SK-MEL-5 (cell line): ENCODE measurements around the gene SP2. TPM values are rescaled to one million over a fixed set of nuclear protein-coding genes. Genes with fewer than 3 reads are reported as not detected.
"Not testable (repeated sequence)": the region's sequence is repeated elsewhere in the genome, so short reads cannot be mapped to it uniquely, and the experiment has no call there.

Experiments used
- DNase-seq: peaks from one replicate; pipeline ENCODE4 v3.0.0-alpha.2; 2016; ENCODE audit warnings: low read depth, low spot score
- in situ Hi-C: cut with HindIII; loops from 2 replicates; pipeline ENCODE4 v1.10.0; 2016; ENCODE audit warnings: low sequenced_read_pairs, high pct_unique_total_duplicates, low pct_unique_long_range_greater_than_20kb
- total RNA-seq: library from RNA; depleted of rRNA; stranded (reverse); fragments of >200 nt; shearing (Covaris generic); gene quantifications from 2 replicates; pipeline ENCODE4 v1.2.3, GENCODE V29; 2014

SP2 gene
- total RNA-seq, 1 experiment from 2014 or later, result 2.9 TPM

DNA sequence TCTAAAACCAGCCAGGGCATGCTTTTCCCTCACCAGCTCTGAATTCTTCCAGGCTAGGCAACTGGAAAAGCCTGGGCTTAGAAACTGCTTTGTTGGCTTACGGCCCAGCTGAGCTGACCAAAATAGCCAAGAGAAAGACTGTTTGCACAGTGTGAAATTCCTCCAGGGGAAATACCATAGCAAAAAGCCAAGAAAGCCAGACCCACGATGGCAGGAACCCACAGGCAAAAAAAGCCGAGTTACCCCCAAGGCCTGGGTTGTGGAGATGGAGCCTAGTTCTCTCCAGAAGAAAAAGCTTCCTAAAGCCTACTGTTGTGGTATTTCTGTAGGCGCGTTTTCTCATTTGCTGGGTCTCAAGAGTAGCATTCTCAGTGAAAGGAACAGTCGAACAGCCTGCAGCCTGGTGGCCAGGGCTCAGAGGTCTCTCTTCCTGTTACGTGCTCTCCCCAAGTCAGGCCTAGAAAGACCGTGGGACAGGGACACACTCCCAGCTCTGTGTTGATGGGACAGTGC, 9.2 kb downstream of the SP2 start:
- in situ Hi-C loops, result no loop called here
- DNase-seq, result peak; percentile 18

DNA sequence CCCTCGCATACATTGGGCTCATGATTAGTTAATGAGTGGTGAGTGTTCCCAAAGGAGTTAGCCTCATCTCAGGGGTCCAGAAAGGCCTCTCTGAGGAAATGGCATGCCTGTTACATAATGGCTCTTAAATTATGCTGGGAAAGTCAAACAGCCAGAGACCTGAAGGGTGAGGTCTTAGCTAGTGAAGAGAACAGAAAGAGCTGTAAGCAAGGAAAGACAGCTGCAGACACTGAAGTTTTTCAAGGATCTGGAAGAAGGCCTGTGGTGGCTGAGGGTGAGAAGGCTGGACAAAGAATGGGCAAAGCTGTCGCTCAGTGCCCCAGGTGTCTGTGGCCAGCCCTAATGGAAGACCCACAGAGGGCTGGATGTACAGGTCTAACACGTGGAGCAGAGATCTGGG, 10.4 kb downstream of the SP2 start:
- no peak for DNase-seq
- in situ Hi-C loops, result no loop called here

DNA sequence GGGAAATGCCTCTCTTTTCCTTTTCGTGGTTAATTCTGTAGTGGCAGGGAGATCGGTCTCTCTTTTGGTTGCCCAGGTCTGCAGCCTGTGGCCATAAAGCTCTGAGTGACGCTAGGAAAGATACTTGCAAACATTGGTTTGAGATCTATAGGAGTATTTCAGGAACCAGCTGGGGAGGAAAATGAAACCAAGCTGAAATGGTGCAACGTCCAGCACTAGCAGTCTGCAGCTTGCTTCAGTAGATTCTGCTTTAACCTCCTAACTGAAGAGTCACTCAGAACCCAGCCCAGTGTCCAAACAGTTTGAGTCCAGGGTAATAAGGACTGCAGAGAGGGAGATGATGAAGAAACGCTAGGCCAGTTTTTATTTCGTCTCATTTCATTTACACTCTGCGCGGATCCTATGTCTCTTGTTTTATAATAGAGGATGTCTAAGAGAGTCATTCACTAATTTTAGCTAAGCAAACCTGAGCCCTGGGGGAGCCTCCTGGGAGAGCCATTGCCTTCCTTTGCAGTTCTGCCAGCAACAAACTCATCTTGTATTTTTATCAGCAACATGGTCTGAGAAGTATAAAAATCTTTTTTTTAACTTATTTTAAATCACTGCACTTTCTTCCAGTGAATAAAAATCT, 12.0 kb downstream of the SP2 start:
- DNase-seq, result no peak
- in situ Hi-C loops, result no loop called here

DNA sequence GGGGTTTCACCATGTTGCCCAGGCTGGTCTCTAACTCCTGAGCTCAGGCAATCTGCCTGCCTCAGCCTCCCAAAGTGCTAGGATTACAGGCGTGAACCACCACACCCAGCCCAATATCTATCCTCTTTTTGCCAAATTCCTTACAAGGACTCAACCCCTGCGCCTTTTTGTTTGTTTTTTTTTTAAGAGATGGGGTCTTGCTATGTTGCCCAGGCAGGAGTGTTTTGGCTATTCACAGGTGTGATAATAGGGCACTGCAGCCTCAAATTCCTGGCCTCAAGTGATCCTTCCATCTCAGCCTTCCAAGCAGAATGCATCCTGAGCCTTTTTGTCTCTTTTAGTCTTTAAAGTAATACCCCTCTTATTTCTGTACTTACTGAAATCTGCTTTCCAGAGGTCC, 17.0 kb downstream of the SP2 start:
- in situ Hi-C loops, result no loop called here
- no peak for DNase-seq

DNA sequence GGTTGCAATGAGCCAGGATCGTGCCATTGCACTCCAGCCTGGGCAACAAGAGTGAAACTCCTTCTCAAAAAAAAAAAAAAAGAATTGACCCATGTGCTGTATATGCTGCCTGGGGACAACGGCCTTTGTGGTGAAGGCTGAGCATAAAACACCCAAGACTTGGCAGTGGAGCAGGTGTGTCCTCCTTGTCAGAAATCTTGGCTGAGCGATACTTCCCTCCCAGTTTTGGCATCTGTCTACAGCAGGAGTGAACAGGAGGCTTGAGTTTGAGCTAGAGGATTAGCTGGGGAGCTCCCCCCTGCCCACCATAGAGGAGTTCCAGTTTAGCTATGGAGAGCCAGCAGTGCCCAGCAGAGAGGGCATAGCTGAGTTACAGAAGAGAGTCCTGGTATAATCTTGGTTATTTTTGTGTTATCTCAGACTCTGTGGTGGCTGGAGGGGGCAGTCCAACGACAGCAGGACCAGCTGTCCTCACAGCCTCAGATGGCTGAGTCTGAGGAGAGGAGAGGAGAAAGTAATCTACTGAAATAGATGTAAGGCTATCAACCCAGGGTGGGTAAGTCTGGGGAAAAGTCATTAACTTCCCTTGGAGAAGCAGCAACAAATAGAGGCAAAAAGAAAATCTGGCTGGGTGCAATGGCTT, 18.4 kb downstream of the SP2 start:
- in situ Hi-C loops, result no loop called here
- DNase-seq, result no peak

DNA sequence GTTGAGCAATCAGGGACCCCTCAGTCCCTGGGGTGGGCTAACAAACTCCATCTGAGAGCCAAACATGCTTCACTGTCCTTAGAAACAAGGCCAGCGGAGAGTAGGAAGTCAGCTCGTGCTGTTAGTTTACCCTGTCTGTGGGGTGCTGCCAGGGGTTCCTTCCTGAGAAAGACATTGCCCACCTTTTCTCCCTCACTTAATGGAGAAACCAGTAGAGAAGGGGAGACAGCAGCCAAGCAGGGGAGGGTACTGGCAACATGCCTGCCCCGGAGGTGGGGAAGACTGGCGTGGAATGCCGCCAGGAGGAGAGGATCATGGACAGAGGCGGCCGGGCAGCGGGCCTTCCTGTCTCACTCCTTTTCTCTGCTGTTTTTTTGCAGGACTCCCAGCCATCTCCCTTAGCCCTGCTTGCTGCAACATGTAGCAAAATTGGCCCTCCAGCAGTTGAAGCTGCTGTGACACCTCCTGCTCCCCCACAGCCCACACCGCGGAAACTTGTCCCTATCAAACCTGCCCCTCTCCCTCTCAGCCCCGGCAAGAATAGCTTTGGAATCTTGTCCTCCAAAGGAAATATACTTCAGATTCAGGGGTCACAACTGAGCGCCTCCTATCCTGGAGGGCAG, 19.9 kb downstream of the SP2 start:
- in situ Hi-C loops, result no loop called here
- no peak for DNase-seq

DNA sequence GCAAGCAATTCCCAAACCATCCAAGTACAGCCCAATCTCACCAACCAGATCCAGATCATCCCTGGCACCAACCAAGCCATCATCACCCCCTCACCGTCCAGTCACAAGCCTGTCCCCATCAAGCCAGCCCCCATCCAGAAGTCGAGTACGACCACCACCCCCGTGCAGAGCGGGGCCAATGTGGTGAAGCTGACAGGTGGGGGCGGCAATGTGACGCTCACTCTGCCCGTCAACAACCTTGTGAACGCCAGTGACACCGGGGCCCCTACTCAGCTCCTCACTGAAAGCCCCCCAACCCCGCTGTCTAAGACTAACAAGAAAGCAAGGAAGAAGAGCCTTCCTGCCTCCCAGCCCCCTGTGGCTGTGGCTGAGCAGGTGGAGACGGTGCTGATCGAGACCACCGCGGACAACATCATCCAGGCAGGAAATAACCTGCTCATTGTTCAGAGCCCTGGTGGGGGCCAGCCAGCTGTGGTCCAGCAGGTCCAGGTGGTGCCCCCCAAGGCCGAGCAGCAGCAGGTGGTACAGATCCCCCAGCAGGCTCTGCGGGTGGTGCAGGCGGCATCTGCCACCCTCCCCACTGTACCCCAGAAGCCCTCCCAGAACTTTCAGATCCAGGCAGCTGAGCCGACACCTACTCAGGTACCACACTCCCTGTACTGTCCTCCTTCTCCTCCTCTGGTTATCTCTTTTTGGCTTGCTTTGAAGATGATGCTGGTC, 20.6 kb downstream of the SP2 start:
- DNase-seq, result no peak
- in situ Hi-C loops, result no loop called here

DNA sequence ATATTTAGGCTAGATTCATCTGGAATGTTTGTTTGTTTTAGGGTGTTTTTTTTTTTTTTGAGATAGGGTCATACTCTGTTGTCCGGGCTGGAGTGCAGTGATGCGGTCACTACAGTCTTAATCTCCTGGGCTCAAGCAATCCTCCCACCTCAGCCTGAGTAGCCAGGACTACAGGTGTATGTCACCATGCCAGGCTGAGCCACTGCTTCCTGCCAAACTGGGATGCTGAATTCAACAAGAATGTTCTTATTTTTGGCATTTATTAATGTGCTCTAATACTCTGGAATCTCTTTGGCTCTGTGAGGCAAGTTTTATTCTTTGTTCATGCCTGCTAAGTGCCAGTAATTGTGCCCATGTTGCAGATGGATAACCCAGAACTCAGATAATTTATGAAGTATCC, 21.5 kb downstream of the SP2 start:
- in situ Hi-C loops, result no loop called here
- no peak for DNase-seq

DNA sequence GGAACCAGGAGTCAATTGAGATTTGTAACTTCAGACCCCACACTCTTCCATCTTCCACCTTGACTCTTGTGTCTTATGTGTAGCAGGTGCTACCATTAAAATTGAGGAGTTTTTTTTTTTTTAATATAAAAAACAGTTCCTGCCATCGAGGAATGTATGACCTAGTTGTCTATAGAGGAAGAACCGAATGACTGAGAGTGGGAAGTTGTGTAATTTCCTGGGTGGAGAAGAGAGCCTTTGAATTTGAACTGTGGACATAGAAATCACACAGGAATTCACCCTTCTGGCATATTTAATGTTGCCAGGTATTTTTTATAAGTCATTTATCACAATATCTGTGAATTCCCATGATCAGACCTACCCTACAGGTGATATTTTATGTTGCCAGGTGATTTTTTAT, 22.0 kb downstream of the SP2 start:
- in situ Hi-C loops, result no loop called here
- DNase-seq, result no peak

DNA sequence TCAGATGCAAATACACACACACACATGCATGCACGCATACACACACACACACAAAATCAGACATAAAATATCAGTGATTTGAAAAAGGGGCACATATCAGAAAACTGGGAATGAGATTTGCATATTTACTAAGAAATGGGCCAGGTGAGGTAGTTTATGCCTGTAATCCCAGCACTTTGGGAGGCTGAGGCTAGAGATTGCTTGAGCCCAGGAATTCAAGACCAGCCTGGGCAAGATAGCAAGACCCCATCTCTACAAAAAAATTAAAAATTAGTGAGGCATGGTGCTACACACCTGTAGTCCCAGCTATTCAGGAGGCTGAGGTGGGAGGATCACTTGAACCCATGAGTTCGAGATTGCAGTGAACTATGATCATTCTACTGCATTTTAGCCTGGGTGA, 23.0 kb downstream of the SP2 start:
- in situ Hi-C loops, result no loop called here
- DNase-seq, result no peak

DNA sequence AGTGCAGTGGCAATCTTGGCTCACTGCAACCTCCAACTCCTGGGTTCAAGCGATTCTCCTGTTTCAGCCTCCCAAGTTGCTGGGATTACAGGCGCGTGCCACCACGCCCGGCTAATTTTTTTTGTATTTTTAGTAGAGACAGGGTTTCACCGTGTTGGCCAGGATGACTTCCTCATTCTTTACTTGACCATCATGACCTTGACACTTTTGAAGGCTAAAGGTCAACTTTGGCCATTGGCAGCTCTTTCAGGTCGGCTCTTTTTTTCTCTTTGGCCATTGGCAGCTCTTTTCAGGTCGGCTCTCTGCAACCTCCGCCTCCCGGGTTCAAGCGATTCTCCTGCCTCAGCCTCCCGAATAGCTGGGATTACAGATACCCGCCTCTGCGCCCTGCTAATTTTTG, 23.9 kb downstream of the SP2 start:
- in situ Hi-C loops, DNase-seq: not testable (repeated sequence)

DNA sequence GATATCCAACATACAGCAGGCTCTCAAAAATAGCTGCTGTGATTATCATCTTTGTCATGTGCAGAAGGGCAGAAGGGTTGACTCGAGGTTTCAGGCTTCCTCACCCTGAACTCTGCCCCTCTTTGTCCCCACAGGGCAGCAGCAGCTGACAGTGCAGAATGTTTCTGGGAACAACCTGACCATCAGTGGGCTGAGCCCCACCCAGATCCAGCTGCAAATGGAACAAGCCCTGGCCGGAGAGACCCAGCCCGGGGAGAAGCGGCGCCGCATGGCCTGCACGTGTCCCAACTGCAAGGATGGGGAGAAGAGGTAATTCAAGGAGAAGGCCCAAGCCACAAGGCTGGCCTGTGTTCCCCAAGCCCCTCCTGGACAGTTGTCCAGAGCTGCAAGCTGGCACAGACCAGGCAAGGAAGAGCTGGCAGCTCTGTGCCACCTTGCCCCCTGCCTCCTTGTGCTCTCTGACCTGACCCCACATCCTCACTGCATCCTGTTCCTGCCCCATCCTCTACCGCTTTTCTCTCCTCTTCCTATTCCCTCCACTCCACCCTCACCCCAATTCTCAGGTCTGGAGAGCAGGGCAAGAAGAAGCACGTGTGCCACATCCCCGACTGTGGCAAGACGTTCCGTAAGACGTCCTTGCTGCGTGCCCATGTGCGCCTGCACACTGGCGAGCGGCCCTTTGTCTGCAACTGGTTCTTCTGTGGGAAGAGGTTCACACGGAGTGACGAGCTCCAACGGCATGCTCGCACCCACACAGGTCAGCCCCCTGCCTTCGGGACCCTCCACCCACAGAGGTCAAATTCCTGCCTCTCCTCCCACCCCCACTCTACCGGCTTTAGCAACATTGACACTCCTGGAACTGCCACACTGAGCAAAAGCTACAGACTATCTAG, 29.0 kb downstream of the SP2 start:
- in situ Hi-C loops, result no loop called here
- no peak for DNase-seq

DNA sequence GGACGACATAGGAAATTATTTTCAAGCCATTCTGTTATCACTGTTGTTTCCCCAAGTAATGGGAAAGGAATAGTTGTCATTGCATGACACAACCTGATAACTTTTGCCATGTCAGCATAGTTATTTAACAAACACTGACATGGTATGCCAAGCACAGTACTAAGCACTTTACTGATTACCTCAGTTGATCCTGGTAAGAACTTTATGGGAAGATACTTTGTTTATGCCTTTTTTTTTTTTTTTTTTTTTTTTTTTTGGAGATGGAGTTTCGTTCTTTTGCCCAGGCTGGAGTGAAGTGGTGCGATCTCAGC, 29.6 kb downstream of the SP2 start:
- in situ Hi-C loops, result no loop called here

DNA sequence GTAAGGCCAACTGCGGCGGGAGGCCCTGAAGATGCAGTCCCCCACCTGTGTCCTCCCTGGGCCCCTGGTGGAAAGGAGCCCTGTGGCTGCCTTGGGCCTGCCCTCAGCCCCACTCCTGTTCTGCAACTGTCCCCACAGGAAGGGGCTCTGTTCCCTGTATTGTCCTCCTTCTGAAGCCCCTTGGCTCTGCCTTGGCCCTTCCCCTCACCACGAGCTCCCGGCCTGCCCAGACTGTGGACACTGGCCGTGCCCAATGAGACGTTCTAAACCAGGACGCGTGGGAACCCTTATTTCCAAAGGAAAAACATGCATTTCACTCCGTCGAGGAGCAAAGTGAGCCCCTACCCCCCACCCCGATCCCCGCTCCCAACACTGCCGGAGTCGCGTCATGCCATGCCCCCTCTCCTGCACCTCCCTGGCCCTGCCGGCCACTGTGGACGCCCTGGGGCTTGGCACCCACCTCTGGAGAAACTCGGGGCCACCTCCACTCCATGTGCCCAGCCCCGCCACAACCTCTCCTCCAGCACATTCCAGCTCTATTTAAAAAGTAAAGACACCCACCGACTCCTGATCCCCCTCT, 31.9 kb downstream of the SP2 start:
- DNase-seq, result no peak
- in situ Hi-C loops, result no loop called here

More for the DNA sequence above, 29.6 kb downstream of the SP2 start:
- DNase-seq, result no peak

DNA sequence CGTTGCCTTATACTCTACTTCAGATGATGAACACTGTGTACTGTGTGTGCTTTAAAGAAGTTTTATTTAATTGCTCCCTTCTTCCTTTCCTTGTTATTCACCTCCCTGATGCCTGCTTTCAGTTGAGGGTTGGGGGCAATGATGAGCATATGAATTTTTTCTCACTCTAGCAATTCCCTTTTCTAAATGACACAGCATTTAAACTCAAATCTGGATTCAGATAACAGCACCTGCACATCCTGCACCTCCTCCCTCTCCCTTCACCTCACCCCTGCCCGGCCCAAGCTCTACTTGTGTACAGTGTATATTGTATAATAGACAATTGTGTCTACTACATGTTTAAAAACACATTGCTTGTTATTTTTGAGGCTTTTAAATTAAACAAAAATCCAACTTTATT, 32.4 kb downstream of the SP2 start:
- no peak for DNase-seq

DNA sequence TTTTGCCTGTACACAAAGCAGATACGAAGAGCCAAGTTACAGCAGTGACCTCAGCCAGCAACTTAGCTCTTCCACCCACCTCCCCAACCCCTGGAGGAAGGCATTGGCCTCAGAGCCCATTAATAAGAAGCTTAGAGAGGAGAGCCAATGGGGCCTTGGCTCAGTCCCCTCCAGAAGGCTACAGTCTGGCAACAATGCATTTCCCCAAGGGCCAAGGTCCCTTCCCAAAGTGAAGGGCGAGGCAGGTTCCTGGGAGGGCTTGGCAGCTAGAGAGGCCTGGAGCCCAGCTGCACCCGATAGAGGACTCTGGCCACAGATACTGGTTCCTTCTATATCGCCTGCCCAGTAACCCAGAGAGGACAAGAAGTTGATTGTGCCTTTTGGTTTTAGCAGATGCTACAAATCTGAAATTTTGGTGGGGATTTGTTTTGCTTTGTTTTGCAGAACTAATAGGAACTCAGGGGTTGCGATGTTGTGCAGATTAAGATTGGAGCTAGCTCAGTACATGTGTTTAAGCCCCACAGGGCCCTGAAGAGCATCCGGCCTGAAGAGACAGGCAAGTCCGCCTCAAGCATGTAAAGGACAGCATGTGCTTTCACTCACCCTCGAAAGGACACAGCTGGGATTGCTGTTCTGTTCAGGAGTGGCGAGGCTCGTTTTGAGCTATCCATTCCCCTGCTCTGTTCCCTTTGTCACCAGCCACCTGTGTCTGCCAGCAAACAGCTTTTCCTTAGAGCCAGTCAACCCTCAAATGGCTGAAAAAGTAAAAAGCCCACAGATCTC, 33.4 kb downstream of the SP2 start:
- in situ Hi-C loops, result no loop called here
- DNase-seq, result no peak

More for the DNA sequence above, 32.4 kb downstream of the SP2 start:
- in situ Hi-C loops, result no loop called here

DNA sequence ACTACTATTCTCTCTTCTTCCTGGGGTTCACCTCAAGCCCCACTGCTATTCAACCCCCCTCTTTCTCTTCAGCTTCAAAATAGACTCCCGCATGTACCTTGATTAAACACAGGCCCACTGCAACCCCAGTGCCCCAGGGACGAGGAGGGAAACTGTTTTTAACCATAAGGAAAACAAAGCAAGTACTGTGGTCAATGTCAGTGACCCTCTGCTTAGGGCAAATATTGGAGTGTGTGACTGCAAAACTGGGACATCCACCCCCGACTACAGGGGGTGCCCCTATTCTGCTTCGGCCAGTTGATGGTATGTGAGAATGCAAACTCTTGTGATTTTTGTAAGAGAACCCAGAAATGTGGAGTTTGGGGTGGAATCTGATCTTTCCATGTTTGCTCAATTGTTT, 35.8 kb downstream of the SP2 start:
- DNase-seq, result no peak
- in situ Hi-C loops, result no loop called here
